Activated naive CD8-positive, alpha-beta T cell treated with anti-CD3 and anti-CD28 coated beads, Interleukin-2, amount 50 U/mL, for 16 hours (primary cell): ENCODE data around the gene NRG3.

Source experiments
- DNase-seq: peaks from one replicate; pipeline ENCODE4 v3.0.0-alpha.2; 2020; ENCODE audit warnings: low read depth, low spot score

NRG3 gene

GRCh38 chr10:82084904-82085303 lies 209.9 kb downstream of the NRG3 start:
- DNase-seq = no peak

DNA sequence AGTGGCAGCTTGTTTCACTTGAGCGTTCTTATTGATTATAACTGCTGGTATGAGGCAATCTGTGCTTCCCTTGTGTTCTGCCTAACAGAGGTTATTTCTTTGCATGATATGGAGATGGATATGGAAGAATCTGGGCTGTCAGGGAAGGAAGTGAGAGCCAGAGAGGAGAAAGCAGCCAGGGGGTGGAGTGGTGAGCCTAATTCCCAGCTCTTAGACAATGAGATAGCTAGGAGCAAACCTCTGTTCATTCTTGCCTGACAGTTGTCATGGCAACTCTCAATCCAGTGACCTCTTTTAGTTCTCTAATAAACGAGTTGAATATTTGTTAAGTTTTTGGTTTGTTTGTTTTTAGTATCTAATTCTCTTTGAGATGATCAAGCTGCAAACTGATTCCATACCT lies 214.3 kb downstream of the NRG3 start:
- DNase-seq = no peak

DNA sequence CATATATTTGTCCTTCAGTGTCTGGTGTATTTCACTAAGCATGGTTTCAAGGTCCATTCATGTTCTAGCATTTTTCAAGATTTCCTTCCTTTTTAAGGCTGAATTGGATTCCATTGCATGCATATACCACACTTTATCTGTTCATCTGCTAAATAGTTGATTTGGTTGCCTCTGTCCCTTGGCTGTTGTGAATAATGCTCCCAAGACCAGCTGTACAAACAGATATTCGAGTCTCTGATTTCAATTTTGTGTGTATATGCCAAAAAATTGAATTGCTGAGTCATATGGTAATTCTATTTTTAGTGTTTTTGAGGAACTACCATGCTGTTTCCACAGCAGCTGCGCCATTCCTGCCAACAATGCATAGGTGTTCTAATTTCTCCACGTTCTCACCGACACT lies 216.4 kb downstream of the NRG3 start:
- no peak for DNase-seq

GRCh38 chr10:82092111-82092510 lies 217.1 kb downstream of the NRG3 start:
- no peak for DNase-seq

GRCh38 chr10:82124713-82125112 lies 249.7 kb downstream of the NRG3 start:
- no peak for DNase-seq

GRCh38 chr10:82128527-82128926 lies 253.5 kb downstream of the NRG3 start:
- DNase-seq = no peak

GRCh38 chr10:82136103-82136502 lies 261.1 kb downstream of the NRG3 start:
- no peak for DNase-seq

DNA sequence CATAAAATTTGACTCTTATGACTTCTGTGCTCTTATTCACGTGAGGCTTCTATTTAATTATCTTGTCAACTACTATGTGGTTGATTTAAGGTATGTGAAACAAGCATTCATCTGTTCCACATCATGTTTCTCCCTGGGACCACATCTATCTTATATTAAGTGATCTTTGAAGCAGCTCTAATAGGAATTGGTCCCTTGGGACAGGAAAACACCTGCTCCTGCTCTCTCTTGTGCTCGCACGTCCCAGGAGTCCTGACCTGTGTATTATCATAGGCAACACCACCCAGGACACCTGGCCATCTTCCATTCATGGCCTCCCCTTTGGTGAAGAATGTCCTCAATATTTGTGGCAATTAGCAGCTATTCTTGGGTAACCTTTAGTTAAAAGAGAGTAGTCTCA lies 269.2 kb downstream of the NRG3 start:
- DNase-seq = no peak

DNA sequence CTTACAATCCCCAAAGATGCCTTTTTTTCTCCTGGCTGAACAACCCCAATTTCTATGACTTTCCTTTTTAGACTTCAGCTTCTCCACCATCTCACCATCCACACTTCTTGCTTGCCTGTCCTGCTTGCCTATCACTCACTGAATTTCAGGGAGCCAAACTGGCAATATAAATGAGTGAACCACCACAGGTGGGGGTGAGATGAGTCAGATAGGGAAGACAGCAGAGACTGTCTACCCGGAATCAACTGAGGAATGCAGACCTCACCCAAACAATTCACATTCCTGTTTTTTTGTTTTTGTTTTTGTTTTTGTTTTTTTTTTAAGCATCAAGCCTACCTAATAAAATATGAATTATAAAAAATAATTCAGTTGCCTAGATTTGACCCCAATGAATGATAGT lies 273.8 kb downstream of the NRG3 start:
- no peak for DNase-seq

DNA sequence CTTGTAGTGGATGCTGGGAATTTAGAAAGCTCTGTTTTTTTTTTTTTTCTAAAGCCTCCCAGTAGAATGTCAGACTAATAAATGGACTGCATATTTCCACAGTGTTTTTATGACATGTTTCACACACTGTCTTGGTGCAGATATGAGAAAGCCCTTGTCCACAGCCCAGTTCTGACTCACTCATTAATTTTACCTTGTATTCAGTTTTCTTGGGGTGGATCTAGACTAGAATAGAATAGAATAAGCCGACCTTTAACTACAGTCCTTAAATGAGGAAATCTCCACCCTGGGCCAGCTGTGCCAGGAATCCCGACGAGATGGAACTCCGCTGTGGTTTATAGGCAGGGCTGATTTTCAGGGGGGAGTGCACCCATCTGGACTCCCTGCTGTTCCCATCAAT lies 274.7 kb downstream of the NRG3 start:
- DNase-seq = no peak

GRCh38 chr10:82150123-82150900 lies 275.3 kb downstream of the NRG3 start:
- no peak for DNase-seq

GRCh38 chr10:82160307-82160706 lies 285.3 kb downstream of the NRG3 start:
- DNase-seq = no peak

- DNase-seq = no peak
These were observed 286.3 kb downstream of the NRG3 start for GRCh38 chr10:82161264-82161663.

DNA sequence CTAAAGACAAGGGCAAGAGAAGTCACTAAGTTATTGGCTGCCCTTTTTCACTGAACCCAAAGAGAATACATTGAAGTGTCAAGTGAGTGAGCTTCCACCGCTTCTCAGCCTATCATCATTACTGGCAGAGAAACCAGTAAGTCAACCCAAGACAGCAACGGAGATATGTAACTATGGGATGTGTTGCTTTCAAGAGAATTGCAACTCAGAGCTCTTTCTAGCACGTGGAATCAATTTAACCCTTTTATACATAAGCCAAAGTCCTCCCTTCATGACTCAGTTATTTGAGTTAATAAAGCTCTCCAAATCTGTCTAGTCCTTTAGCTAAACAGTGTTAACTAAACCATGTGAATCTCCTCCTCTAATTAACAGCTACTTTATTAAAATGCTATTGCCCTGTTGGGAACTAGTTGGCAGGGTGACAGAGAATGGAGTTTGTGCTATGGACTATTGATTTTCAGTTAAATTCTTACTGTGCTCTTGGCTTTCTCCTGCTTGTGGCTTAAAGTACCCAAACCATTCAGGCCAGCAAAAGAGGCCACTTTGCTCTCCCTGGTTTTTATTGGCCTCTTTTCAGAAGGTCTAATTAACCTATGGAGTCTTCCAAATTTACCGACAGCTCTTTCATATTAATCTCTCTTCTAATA lies 287.7 kb downstream of the NRG3 start:
- DNase-seq = no peak

DNA sequence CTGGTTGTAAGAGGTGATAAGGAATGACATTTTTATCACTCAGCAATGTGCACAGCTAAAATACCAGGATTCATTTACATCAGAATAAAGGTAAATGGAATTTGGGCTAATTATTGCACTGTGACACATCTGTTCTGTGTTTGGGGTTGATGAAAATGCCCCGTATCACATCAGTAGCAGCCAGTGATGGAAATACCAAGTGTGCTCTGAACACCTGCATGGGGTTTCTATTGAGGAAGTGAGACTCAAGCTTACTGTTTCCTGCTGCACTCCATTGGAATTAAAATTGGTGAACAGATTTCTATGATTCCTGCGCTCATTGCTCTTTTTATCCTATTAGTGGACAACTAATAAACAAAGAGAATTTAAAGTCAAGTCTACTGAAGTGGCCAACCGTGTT lies 296.9 kb downstream of the NRG3 start:
- no peak for DNase-seq

DNA sequence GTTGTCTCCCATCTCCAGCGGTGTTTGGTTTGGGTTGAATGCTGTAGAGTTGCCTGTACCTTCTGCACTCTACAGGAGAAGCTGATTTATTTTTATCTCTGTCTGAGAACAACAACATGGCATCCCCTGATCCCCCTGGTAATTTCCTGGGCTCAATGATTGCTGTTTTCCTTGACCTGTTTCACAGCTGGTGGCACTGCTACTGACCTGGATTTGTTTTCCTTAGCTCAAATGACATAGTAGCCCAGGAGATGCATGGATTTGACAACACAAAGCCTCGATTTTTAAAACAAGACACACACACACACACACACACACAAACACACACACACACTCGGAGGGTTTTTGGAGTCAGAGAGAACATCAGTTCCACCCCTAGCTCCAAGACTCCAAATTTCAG lies 301.6 kb downstream of the NRG3 start:
- DNase-seq = no peak

DNA sequence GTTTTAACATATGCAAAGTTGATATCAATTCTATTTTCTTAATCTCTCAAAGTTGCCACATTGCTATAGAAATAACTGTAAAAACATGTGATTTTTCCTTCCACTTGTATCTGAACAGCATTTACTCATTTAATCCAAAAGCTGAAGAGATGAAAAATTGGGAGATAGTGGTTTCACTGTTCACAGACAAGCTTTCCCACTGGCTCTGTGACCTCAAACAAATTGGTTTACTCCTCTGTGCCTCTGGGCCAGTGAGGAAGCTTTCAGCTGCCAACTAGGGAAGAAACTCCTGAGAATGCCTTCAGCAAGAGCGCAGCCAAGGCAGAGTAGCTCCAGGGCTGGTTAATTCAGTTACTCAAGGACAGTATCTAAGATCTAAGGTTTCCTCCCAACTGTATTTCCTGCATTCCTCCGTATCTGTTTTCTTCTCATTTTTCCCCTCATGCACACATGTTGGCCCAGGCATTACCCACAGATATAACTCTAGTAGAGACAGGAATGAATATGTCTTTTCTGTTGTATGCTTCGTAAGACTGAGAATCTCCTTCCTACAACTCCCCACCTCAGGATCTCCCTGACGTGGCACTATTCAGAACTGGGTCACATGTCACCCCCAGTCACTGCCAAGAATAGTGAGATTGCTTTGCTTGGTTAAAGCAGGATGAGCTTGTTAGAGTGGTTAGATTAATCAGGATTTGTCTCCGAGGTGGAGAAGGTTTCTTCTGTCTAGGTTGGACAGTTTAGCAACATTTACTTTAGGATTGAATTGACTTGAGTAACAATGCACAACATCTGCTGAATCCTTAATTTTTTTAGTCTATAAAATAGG lies 315.7 kb downstream of the NRG3 start:
- no peak for DNase-seq

DNA sequence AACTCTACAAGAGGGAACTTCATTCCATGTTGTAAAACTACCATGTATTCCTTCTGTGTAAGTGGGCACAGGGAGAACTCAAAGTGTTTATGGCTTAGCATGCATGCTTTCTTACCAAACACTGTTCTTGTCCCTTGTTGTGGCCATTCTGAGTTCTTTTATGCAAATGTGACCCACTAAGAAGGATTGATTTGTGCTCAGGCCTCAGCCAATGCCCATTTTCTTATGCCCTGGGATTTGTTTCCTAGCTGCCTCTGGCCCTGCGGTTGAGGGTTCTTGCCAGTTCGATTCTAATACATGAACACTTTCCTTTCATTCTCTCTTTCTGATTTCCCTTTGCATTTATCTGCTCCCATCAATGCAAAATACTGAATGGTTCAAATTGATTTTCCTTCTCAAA lies 316.7 kb downstream of the NRG3 start:
- DNase-seq = no peak

DNA sequence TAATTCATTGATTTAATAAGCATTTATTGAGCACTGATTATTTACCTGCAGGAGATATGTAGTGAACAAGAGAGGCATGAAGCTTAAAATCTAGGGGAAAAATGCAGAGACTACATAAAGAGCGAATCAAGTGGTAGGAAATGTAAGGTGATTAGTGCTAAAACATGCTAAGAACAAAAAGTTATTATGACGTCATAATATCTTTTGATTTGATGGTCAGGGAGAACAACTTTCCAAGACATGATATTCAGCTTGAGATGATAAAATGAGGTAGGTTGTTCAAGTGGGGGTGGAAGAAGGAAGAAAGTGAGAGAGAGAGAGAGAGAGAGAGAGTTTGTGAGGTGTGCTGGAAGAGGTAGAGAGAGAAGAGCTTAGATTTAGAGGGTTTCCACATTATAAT lies 317.7 kb downstream of the NRG3 start:
- no peak for DNase-seq

DNA sequence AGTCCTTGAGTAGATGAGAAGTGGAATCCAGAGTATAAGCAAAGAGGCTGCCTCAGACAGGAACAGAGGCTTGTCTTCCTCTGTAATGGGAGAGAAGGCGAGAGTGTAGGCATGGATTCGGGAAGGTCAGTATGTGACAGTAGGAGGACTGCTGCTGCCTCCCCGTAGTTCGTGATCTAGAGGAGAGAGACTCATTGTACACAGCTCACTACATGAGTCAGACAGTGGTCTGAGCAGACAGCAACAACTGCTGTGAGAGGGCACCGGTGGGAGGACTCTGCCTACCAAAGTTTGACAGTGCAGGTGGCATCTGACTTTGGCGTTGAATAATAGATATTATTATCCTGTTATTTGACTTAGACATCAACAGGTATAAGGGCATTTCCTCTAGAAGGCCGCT lies 319.4 kb downstream of the NRG3 start:
- DNase-seq = no peak

DNA sequence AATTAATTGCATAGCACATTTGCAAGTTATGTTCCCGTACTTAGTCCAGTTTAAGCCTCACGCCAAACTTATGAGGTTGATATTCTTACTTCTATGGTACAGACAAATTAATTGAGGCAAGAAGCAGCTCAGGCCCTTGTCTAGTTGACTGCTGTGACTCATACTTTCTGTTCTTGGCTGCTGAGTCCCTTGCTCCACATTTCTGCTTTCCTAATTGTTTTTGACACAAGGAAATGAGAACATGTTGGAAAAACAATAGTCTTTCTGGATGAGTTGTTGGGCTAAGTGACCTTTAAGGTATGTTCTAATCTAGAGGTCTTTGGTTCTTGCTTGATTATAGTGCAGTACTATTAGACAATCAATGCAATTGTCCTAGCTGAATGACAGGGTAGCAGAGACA lies 331.8 kb downstream of the NRG3 start:
- no peak for DNase-seq

DNA sequence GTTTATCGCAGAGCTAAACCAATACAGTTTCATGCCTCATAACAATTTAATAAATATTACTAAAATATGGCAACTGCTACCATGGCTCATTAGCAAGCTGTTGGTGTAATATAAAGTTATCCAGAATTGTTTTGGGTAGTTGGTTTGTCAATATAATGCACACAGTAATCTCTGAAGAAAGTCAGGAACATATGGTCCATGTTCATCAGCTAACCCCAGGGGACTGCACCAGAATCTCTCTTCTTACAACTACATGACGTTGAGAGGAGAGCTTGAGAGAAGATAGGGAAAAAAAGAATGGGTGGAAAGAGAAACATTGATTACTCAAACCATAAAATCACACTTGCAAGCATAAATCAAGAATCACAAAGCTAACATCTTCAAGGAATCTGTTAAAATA lies 333.7 kb downstream of the NRG3 start:
- no peak for DNase-seq

DNA sequence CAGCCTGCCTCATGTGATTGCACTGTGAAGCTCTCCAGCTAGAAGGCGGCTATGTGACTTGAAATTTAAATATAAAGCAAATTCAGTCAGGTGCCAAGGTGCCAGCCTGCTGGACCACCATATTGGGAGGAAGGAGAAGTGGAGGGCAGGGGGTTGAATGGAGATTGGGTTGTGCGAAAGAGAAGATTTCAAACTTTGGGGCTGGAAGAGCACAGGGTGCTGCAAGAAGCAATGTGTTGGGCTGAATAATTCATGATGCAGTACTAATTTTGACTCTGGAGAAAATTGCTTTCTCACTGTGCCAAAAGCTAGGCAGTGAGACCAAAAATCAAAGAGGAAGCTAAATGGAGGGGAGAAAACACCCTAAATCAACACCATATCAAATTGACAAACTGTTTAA lies 335.3 kb downstream of the NRG3 start:
- DNase-seq = no peak
